Spleen (tissue), 7 donors: ENCODE results near the gene ZC3H12D.

ENCODE experiments used
- CTCF ChIP-seq, 11 experiments: fragments of 200-600 bp in 7 of 11; fragments of 450-650 bp in 4 of 11; sonication (generic) in 4 of 11; IDR thresholded peaks in 8 of 11; conservative IDR thresholded peaks in 3 of 11; 1 replicate in 7 of 11; 2 replicates in 4 of 11; pipeline versions ENCODE4 v1.4.0 to v1.8.0; 2016 to 2021; ENCODE audit warnings: antibody characterized with exemption in 11 of 11, inconsistent platforms in 4 of 11, mild to moderate bottlenecking in 1 of 11
- POLR2A ChIP-seq, 3 donors: fragments of 450-650 bp; IDR thresholded peaks; one replicate each; pipeline ENCODE4 v1.5.1; 2017; ENCODE audit warnings: antibody characterized with exemption in 3 of 3, mild to moderate bottlenecking in 1 of 3
- POLR2AphosphoS5 ChIP-seq, 3 donors: sonication (generic); formaldehyde crosslinking; IDR thresholded peaks; one replicate each; pipeline ENCODE4 v1.5.1; 2017; ENCODE audit warnings: antibody characterized with exemption in 3 of 3
- donor health status: DM: no; HTN: no; CAD: no; lungs with moderate emphysema.
- donor health status: DM: no; HTN: no; CAD: no.
- donor health status: DM: no; HTN: no; CAD: no.

DNA sequence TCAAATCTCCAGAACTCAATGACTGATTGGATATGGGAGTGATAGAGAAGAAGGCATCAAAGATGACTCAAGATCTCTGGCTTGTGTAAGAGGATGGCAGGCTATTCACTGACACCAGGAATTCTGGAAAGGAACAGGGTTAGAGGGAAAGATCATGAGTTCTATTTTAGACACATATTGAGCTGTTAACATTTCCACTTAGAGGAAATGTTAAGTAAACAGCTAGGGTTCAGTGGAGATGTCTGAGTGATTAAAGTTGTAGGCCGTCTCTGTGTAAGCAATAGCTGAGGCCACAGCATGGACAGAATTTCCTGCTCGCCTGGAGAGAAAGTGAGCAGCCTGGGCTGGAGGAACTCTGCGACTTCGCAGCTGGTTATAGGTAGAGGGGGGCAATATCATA lies 21.0 kb downstream of the ZC3H12D start:
- no peak for TF ChIP-seq POLR2A (IDR thresholded peaks at IDR 0.05)
- no peak for TF ChIP-seq CTCF (IDR thresholded peaks at IDR 0.05 in 8 of 11, conservative IDR thresholded peaks at IDR 0.05 in 3 of 11)
- TF ChIP-seq POLR2AphosphoS5 (IDR thresholded peaks at IDR 0.05), result no peak
